ENCODE data around the gene KDM4C.

Gene KDM4C

GRCh38 chr9:6870149-6870548 is 112.4 kb downstream of the KDM4C start:
- TF ChIP-seq CTCF (IDR thresholded peaks at IDR 0.05; ENCODE audit: low read depth, low read length, missing control alignments): no peak
- DNase-seq (ENCODE audit: extremely low read depth, low read depth): no peak
- H3K4me3 ChIP-seq (replicated peaks; ENCODE audit: low read depth, low read length): no peak overlapping the region

GRCh38 chr9:6870650-6871477 is 113.1 kb downstream of the KDM4C start:
- H3K4me3 ChIP-seq (replicated peaks; ENCODE audit: low read depth, low read length): no peak overlapping the region
- TF ChIP-seq CTCF (IDR thresholded peaks at IDR 0.05; ENCODE audit: low read depth, low read length, missing control alignments): no peak
- no peak for DNase-seq (ENCODE audit: extremely low read depth, low read depth)

GRCh38 chr9:6873857-6874256 is 116.1 kb downstream of the KDM4C start:
- no peak for TF ChIP-seq CTCF (IDR thresholded peaks at IDR 0.05; ENCODE audit: low read depth, low read length, missing control alignments)
- no peak for DNase-seq (ENCODE audit: extremely low read depth, low read depth)
- no peak overlapping the region for H3K4me3 ChIP-seq (replicated peaks; ENCODE audit: low read depth, low read length)

- no peak for TF ChIP-seq CTCF (IDR thresholded peaks at IDR 0.05; ENCODE audit: low read depth, low read length, missing control alignments)
- no peak for DNase-seq (ENCODE audit: extremely low read depth, low read depth)
- no peak overlapping the region for H3K4me3 ChIP-seq (replicated peaks; ENCODE audit: low read depth, low read length)
Observed at GRCh38 chr9:6876195-6876894, 118.6 kb downstream of the KDM4C start.

- TF ChIP-seq CTCF (IDR thresholded peaks at IDR 0.05; ENCODE audit: low read depth, low read length, missing control alignments): no peak
- H3K4me3 ChIP-seq (replicated peaks; ENCODE audit: low read depth, low read length): no peak overlapping the region
- no peak for DNase-seq (ENCODE audit: extremely low read depth, low read depth)
Observed at GRCh38 chr9:6877671-6878161, 119.9 kb downstream of the KDM4C start.

GRCh38 chr9:6880626-6881025 is 122.9 kb downstream of the KDM4C start:
- no peak for TF ChIP-seq CTCF (IDR thresholded peaks at IDR 0.05; ENCODE audit: low read depth, low read length, missing control alignments)
- DNase-seq (ENCODE audit: extremely low read depth, low read depth): no peak
- H3K4me3 ChIP-seq (replicated peaks; ENCODE audit: low read depth, low read length): no peak overlapping the region

Data from HFF-Myc (cell line).